CD4-positive, alpha-beta T cell (primary cell): ENCODE measurements around the gene EXOC3. TPM values are rescaled to one million over a fixed set of nuclear protein-coding genes. Genes with fewer than 3 reads are reported as not detected.

Experiments used
- ATAC-seq: fragments of 200-7000 bp; cut with Tn5 transposase; one replicate; pipeline ENCODE4 v1.10.0; 2022; ENCODE audit warnings: mild to moderate bottlenecking; ENCODE audit not compliant: poor library complexity
- CTCF ChIA-PET: fragments of 350-600 bp; sonication (Branson Sonifier 250); formaldehyde crosslinking; loops from one replicate; lab custom pipeline; 2021; ENCODE audit warnings: antibody characterized with exemption, inconsistent platforms; lab: Charles Lee
- POLR2A ChIA-PET: fragments of 350-600 bp; sonication (Branson Sonifier 250); formaldehyde crosslinking; loops from one replicate; lab custom pipeline; 2021; ENCODE audit warnings: antibody characterized with exemption, inconsistent platforms; lab: Charles Lee
- DNase-seq, 14 experiments: peaks; one replicate each; pipeline ENCODE4 v3.0.0-alpha.2; 2013 to 2020; ENCODE audit warnings: mixed read lengths in 2 of 14
- H3K27ac ChIP-seq, 2 donors: one replicate each; pipeline versions ENCODE4 v1.5.1 to v1.7.0; 2013; ENCODE audit warnings: low read length in 2 of 2, low read depth in 1 of 2, mild to moderate bottlenecking in 1 of 2
- H3K27me3 ChIP-seq, 2 experiments: 1 replicate in 1 of 2; 2 replicates in 1 of 2; pipeline versions ENCODE4 v1.6.1 to v1.7.0; 2013; ENCODE audit warnings: low read length in 2 of 2, control low read depth in 1 of 2, mild to moderate bottlenecking in 1 of 2, moderate library complexity in 1 of 2; ENCODE audit not compliant: insufficient read depth in 2 of 2, control insufficient read depth in 1 of 2
- H3K36me3 ChIP-seq: one replicate; pipeline ENCODE4 v1.6.1; 2013; ENCODE audit warnings: low read length, control low read depth; ENCODE audit not compliant: insufficient read depth
- H3K4me1 ChIP-seq: one replicate; pipeline ENCODE4 v1.6.1; 2013; ENCODE audit warnings: low read length, control low read depth; ENCODE audit not compliant: insufficient read depth
- H3K4me3 ChIP-seq: one replicate; pipeline ENCODE4 v1.5.1; 2013; ENCODE audit warnings: mild to moderate bottlenecking, low read length, moderate library complexity
- H3K9me3 ChIP-seq, 2 experiments: 1 replicate in 1 of 2; 2 replicates in 1 of 2; pipeline versions ENCODE4 v1.6.1 to v1.7.0; 2013; ENCODE audit warnings: low read length in 2 of 2, mild to moderate bottlenecking in 2 of 2, control low read depth in 1 of 2, moderate library complexity in 1 of 2; ENCODE audit not compliant: control insufficient read depth in 1 of 2, insufficient read depth in 1 of 2
- H3K27ac Mint-ChIP-seq: one replicate; pipeline ENCODE4 v1.8.0; 2020; ENCODE audit warnings: mixed read lengths
- H3K27me3 Mint-ChIP-seq: one replicate; pipeline ENCODE4 v1.8.0; 2021; ENCODE audit warnings: mixed read lengths
- H3K36me3 Mint-ChIP-seq: one replicate; pipeline ENCODE4 v1.8.0; 2021; ENCODE audit warnings: low read depth, mixed read lengths
- H3K4me1 Mint-ChIP-seq: one replicate; pipeline ENCODE4 v1.8.0; 2021; ENCODE audit warnings: low read depth, mixed read lengths
- H3K4me3 Mint-ChIP-seq: one replicate; pipeline ENCODE4 v1.8.0; 2020; ENCODE audit warnings: mild to moderate bottlenecking, mixed read lengths
- H3K9me3 Mint-ChIP-seq: one replicate; pipeline ENCODE4 v1.8.0; 2020; ENCODE audit warnings: mixed read lengths
- intact Hi-C, 2 experiments: fragments of 100-400 bp; cut with DNase I in 1 of 2; cut with micrococcal nuclease in 1 of 2; formaldehyde crosslinking; loops; one replicate each; pipeline versions ENCODE4 v1.15.1 to v1.9.0; 2023 to 2025; cut with DNase I, micrococcal nuclease
- total RNA-seq, 174 experiments: library from RNA in 2 of 174; stranded (reverse) in 2 of 174; gene quantifications; one replicate each; pipeline ENCODE4 v1.2.3 and lab custom pipeline; 2021 to 2026
- TF ChIP-seq, protein P1 (sequence below): fragments of 200-600 bp; IDR thresholded peaks from one replicate; pipeline ENCODE4 v1.8.0; 2022; ENCODE audit warnings: antibody characterized with exemption, mild to moderate bottlenecking

Gene EXOC3
- total RNA-seq, 2 experiments from 2014 or later, result 82.4 to 84.1 TPM

DNA sequence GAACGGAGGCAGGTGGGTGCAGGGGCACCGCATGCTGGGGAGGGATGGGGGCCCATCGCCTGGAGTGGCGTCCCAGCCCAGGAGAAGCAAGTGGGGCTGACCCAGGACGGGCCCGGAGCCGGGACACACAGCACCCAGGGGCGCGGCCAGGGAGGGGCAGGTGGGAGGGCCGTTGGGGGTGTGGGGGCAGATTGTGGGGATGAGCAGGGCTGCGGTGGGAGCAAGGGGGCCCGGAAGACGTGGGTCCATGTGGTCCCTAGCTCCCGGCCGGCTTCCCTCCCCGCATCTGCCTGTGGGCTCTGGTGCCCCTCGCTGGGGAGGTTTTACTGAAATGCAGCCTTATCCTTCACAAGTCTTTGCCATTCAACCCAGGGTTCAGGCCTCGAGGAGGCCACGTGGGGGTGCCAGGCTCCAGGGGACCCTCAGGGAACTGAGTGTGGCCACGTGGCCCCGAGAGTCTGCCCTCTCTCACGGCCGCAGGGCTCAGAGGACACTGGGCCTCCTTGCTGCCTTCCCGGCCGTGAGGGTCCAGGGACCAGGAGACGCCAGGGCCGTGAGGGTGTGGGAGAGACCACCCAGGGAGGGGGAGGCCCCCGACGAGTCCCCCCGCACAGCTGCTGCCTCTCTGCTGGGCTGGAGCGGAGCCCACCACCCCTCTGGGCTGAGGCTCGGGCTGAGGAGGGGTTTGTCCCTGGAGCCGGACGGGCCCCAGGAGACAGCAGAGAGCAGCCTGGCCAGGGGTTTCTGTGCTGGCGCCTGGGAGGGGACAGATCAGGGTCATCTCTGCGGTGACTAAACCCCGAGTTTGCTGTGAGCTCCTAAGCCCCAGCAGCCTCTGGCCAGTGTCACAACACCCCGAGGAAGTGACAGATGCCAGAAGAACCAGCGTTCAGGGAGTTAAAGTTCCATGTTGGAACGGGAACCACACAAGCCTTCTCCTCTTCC is 46.0 kb downstream of the EXOC3 start:
- POLR2A ChIA-PET, result no interaction called here
- Mint-ChIP-seq H3K4me1 (no peaks in the 10 kb centered on the region), H3K27me3 (peaks cover 8% of the 10 kb centered on the region), H3K9me3 (no peaks in the 10 kb centered on the region), H3K27ac (no peak overlapping the region), H3K36me3 (no peaks in the 10 kb centered on the region), H3K4me3 (no peak overlapping the region)
- intact Hi-C loops, result no loop called here
- DNase-seq (no peak), ATAC-seq (no peak)
- CTCF ChIA-PET, result no interaction called here
- no peak overlapping the region for H3K4me3 ChIP-seq
- peaks cover 0 to 5% of the 10 kb centered on the region in 2 experiments for H3K9me3 ChIP-seq
- peaks cover 12% of the 10 kb centered on the region for H3K4me1 ChIP-seq
- peaks cover 7 to 8% of the 10 kb centered on the region in 2 experiments for H3K27me3 ChIP-seq
- H3K27ac ChIP-seq, result no peak overlapping the region
- no peaks in the 10 kb centered on the region for H3K36me3 ChIP-seq
- TF ChIP-seq, protein P1, sequence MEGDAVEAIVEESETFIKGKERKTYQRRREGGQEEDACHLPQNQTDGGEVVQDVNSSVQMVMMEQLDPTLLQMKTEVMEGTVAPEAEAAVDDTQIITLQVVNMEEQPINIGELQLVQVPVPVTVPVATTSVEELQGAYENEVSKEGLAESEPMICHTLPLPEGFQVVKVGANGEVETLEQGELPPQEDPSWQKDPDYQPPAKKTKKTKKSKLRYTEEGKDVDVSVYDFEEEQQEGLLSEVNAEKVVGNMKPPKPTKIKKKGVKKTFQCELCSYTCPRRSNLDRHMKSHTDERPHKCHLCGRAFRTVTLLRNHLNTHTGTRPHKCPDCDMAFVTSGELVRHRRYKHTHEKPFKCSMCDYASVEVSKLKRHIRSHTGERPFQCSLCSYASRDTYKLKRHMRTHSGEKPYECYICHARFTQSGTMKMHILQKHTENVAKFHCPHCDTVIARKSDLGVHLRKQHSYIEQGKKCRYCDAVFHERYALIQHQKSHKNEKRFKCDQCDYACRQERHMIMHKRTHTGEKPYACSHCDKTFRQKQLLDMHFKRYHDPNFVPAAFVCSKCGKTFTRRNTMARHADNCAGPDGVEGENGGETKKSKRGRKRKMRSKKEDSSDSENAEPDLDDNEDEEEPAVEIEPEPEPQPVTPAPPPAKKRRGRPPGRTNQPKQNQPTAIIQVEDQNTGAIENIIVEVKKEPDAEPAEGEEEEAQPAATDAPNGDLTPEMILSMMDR, result no peak

DNA sequence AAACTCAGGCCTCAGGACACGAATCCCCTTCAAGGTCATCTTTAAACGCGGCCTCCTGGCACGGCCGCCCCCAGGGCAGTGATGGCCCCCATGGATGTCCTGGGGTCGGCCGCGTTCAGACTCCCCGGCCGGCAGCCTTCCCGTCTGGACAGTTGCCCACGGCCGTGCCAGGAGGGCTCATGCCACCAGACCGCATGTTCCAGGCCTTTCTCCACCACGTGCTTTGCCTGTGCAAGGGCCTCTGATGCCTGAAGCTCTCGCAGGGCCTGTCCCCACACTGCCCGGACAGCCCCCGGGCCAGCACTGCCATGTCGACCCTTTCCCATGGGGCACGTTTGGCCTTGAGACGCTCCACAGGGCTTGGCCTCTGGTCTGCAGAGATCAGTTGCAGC is 46.7 kb downstream of the EXOC3 start:
- Histone ChIP-seq H3K27ac (no peak overlapping the region), H3K4me3 (no peak overlapping the region), H3K36me3 (no peaks in the 10 kb centered on the region), H3K9me3 (peaks cover 0 to 11% of the 10 kb centered on the region in 2 experiments), H3K4me1 (peaks cover 12% of the 10 kb centered on the region), H3K27me3 (peaks cover 6% of the 10 kb centered on the region in 2 experiments)
- Mint-ChIP-seq H3K27ac (no peak overlapping the region), H3K4me3 (no peak overlapping the region), H3K27me3 (peaks cover 8% of the 10 kb centered on the region), H3K9me3 (no peaks in the 10 kb centered on the region), H3K36me3 (no peaks in the 10 kb centered on the region), H3K4me1 (no peaks in the 10 kb centered on the region)
- intact Hi-C loops, result no loop called here
- TF ChIP-seq, protein P1, result no peak
- ChIA-PET CTCF (no interaction called here), POLR2A (no interaction called here)
- ATAC-seq, result no peak
- no peak for DNase-seq

DNA sequence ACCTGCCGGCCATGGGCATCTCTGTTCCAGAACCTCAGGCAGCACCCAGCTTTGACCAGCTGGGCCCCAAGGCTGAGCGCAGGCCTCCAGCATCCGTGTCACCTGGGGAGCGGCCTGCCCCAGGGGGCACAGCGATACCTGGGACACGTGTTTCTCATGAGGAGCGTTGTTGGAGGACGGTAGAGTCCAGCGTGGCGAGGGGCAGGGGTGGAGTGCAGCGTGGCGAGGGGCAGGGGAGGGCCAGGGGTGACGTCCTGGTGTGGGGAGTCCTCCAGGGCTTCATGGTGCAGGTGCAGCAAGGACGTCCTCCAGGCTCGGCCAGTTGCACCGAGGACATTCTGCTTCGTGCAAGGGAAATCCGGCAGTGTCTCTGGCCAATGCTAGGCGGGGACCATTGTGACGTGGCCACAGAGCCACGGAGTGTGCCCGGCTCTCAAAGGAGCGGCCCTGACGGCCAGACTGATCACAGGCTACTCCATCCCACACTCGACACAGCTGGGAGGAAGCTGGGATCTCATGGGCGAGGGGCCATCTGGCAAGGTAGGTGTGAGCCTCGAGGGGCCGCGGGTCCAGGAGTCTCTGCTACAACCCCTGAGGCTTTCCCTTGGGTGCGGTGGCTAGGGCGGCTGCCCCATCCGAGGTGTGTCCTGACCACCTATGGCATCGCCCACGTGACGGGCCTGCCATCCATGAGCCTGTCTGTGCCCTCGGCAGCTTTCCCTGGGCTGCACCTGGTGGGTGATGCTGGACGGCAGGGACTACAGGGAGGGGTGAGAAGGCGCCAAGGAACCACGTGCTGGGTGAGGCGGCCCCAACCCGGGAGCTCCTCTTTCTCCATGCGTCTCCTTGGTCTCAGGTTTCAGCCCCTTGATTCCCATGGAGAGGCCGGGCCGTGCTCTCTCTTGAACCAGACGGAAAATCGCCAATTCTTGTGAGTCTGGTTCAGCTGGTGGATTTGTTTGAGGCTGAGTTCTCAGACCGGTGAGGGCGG is 47.4 kb downstream of the EXOC3 start:
- H3K4me1 Mint-ChIP-seq, result no peaks in the 10 kb centered on the region
- TF ChIP-seq, protein P1, result no peak
- intact Hi-C loops, result no loop called here
- H3K4me3 ChIP-seq, result no peak overlapping the region
- H3K27ac Mint-ChIP-seq, result no peak overlapping the region
- peaks cover 0 to 16% of the 10 kb centered on the region in 2 experiments for H3K9me3 ChIP-seq
- ChIA-PET POLR2A (no interaction called here), CTCF (no interaction called here)
- peaks cover 12% of the 10 kb centered on the region for H3K4me1 ChIP-seq
- H3K27ac ChIP-seq, result no peak overlapping the region
- H3K9me3 Mint-ChIP-seq, result no peaks in the 10 kb centered on the region
- H3K36me3 Mint-ChIP-seq, result no peaks in the 10 kb centered on the region
- no peak overlapping the region for H3K4me3 Mint-ChIP-seq
- peaks cover 3% of the 10 kb centered on the region for H3K27me3 Mint-ChIP-seq
- ATAC-seq (no peak), DNase-seq (no peak)
- H3K27me3 ChIP-seq, result peaks cover 0 to 3% of the 10 kb centered on the region in 2 experiments
- H3K36me3 ChIP-seq, result no peaks in the 10 kb centered on the region
